Caco-2 (cell line): ENCODE measurements around the gene IL12RB2. TPM values are rescaled to one million over a fixed set of nuclear protein-coding genes. Genes with fewer than 3 reads are reported as not detected.

Source experiments
- BruUV-seq: library from RNA; stranded (reverse); fragments of 400-500 nt; replicated peaks from 2 replicates; lab custom pipeline; 2021; lab: Mats Ljungman, UMichigan
- CTCF ChIA-PET: fragments of 300-600 bp; sonication (Branson Sonifier 250); formaldehyde crosslinking; loops from one replicate; lab custom pipeline; 2022; ENCODE audit warnings: antibody characterized with exemption; lab: Charles Lee
- POLR2A ChIA-PET: fragments of 300-600 bp; sonication (Branson Sonifier 250); formaldehyde crosslinking; loops from one replicate; lab custom pipeline; 2022; ENCODE audit warnings: antibody characterized with exemption; lab: Charles Lee
- DNase-seq, 2 experiments: peaks; one replicate each; pipeline versions ENCODE4 v3.0.0 to v3.0.0-alpha.2; 2020 to 2022
- H3K27me3 ChIP-seq: replicated peaks from 2 replicates; pipeline ENCODE4 v1.6.0; 2011; ENCODE audit warnings: low read length; ENCODE audit not compliant: control insufficient read depth, insufficient read depth
- H3K36me3 ChIP-seq: 2 replicates; pipeline ENCODE4 v1.5.1; 2011; ENCODE audit warnings: low read length; ENCODE audit not compliant: control insufficient read depth, insufficient read depth
- H3K4me1 ChIP-seq: fragments of 250-450 bp; sonication (Bioruptor Pico); 2 replicates; pipeline ENCODE4 v1.5.1; 2020; ENCODE audit warnings: mild to moderate bottlenecking
- H3K4me3 ChIP-seq: 2 replicates; pipeline ENCODE4 v1.5.1; 2011; ENCODE audit warnings: low read depth, mild to moderate bottlenecking, control low read depth, low read length
- H3K9me3 ChIP-seq: fragments of 250-450 bp; sonication (Bioruptor Pico); 2 replicates; pipeline ENCODE4 v1.5.1; 2020; ENCODE audit warnings: mild to moderate bottlenecking, moderate library complexity
- H3K27ac Mint-ChIP-seq: one replicate; pipeline ENCODE4 v1.8.0; 2022; ENCODE audit warnings: mixed read lengths; ENCODE audit not compliant: unreplicated experiment
- H3K27me3 Mint-ChIP-seq: one replicate; pipeline ENCODE4 v1.8.0; 2022; ENCODE audit warnings: mixed read lengths; ENCODE audit not compliant: insufficient read depth, unreplicated experiment
- H3K36me3 Mint-ChIP-seq: one replicate; pipeline ENCODE4 v1.8.0; 2022; ENCODE audit warnings: mild to moderate bottlenecking, mixed read lengths; ENCODE audit not compliant: insufficient read depth, unreplicated experiment
- H3K4me1 Mint-ChIP-seq: one replicate; pipeline ENCODE4 v1.8.0; 2022; ENCODE audit warnings: low read depth, mixed read lengths; ENCODE audit not compliant: unreplicated experiment
- H3K4me3 Mint-ChIP-seq: one replicate; pipeline ENCODE4 v1.8.0; 2022; ENCODE audit warnings: mild to moderate bottlenecking, moderate library complexity, mixed read lengths; ENCODE audit not compliant: unreplicated experiment
- H3K9me3 Mint-ChIP-seq: one replicate; pipeline ENCODE4 v1.8.0; 2022; ENCODE audit warnings: mixed read lengths; ENCODE audit not compliant: unreplicated experiment
- CTCF ChIP-seq, 2 experiments: fragments of 200-600 bp in 1 of 2; IDR thresholded peaks; 1 replicate in 1 of 2; 2 replicates in 1 of 2; pipeline versions ENCODE4 v1.5.1 to v1.8.0; 2011 to 2022; ENCODE audit warnings: antibody characterized with exemption in 1 of 2, control low read depth in 1 of 2, inconsistent platforms in 1 of 2, low read depth in 1 of 2, low read length in 1 of 2, mild to moderate bottlenecking in 1 of 2, moderate library complexity in 1 of 2; ENCODE audit not compliant: insufficient read depth in 1 of 2, severe bottlenecking in 1 of 2, unreplicated experiment in 1 of 2
- intact Hi-C: fragments of 100-400 bp; cut with micrococcal nuclease; formaldehyde crosslinking; loops from one replicate; pipeline ENCODE4 v1.10.0; 2022; ENCODE audit not compliant: unreplicated experiment
- total RNA-seq: library from RNA; stranded (reverse); gene quantifications from 2 replicates; pipeline ENCODE4 v1.2.3, GENCODE V29; 2022

Gene IL12RB2
- total RNA-seq, 1 experiment from 2014 or later = 0.54 TPM

- Histone ChIP-seq H3K36me3 (no peaks in the 10 kb centered on the region), H3K27me3 (no peaks in the 10 kb centered on the region), H3K4me3 (no peak overlapping the region), H3K4me1 (peaks cover 15% of the 10 kb centered on the region), H3K9me3 (no peaks in the 10 kb centered on the region)
- Mint-ChIP-seq H3K36me3 (peaks cover 21% of the 10 kb centered on the region), H3K27me3 (no peaks in the 10 kb centered on the region), H3K4me3 (no peak overlapping the region), H3K4me1 (peaks cover 13% of the 10 kb centered on the region), H3K27ac (no peak overlapping the region), H3K9me3 (no peaks in the 10 kb centered on the region)
- CTCF ChIA-PET = no interaction called here
- BruUV-seq = no TSS peak
- no peak for DNase-seq
- intact Hi-C loops = no loop called here
- POLR2A ChIA-PET = no interaction called here
- no peak for TF ChIP-seq CTCF (IDR thresholded peaks at IDR 0.05; ENCODE audit: insufficient read depth in 1 of 2, low read depth in 1 of 2, low read length in 1 of 2, severe bottlenecking in 1 of 2, unreplicated experiment in 1 of 2)
These were observed 126.2 kb downstream of the IL12RB2 start for GRCh38 chr1:67433837-67434236.

- peaks cover 14% of the 10 kb centered on the region for H3K36me3 Mint-ChIP-seq
- no peak overlapping the region for H3K4me3 ChIP-seq
- no peaks in the 10 kb centered on the region for H3K36me3 ChIP-seq
- POLR2A ChIA-PET = no interaction called here
- H3K27me3 Mint-ChIP-seq = no peaks in the 10 kb centered on the region
- peaks cover 20% of the 10 kb centered on the region for H3K4me1 Mint-ChIP-seq
- H3K27me3 ChIP-seq = no peaks in the 10 kb centered on the region
- no peaks in the 10 kb centered on the region for H3K9me3 ChIP-seq
- intact Hi-C loops = no loop called here
- BruUV-seq = no TSS peak
- H3K9me3 Mint-ChIP-seq = no peaks in the 10 kb centered on the region
- CTCF ChIA-PET = no interaction called here
- DNase-seq = no peak
- H3K27ac Mint-ChIP-seq = no peak overlapping the region
- H3K4me3 Mint-ChIP-seq = no peak overlapping the region
- TF ChIP-seq CTCF (IDR thresholded peaks at IDR 0.05; ENCODE audit: insufficient read depth in 1 of 2, low read depth in 1 of 2, low read length in 1 of 2, severe bottlenecking in 1 of 2, unreplicated experiment in 1 of 2) = no peak
- H3K4me1 ChIP-seq = peaks cover 19% of the 10 kb centered on the region
These were observed 126.8 kb downstream of the IL12RB2 start for GRCh38 chr1:67434491-67434890.

DNA sequence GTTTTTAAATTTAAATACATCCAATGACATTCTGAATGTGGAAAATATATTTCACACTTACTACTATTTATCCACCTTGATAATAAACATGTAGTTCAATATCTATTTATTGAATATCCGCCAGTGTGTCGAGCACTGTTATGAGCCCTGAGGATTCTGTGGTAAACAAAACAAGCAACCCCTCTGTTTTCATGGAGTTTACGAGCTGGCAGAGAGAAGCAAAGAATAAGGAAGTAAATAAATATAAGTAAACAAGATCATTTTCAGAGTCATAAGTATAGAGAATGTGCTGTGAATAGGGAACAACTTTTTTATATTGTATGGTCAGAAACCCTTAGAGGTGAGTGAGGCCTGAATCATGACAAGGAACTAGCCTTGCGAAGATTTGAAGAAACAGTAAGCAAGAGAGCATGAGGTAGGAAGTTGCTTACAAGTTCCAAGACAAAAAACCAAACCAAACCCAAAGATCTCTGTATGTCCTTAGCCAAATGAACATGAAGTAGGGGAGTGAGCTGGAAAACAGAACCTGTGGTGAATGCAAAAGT is 128.9 kb downstream of the IL12RB2 start:
- CTCF ChIA-PET = no interaction called here
- POLR2A ChIA-PET = no interaction called here

More for the DNA sequence above, 128.9 kb downstream of the IL12RB2 start:
- Histone ChIP-seq H3K4me3 (no peak overlapping the region), H3K27me3 (no peaks in the 10 kb centered on the region), H3K4me1 (peaks cover 25% of the 10 kb centered on the region), H3K9me3 (no peaks in the 10 kb centered on the region), H3K36me3 (no peaks in the 10 kb centered on the region)
- H3K9me3 Mint-ChIP-seq = no peaks in the 10 kb centered on the region
- H3K27me3 Mint-ChIP-seq = no peaks in the 10 kb centered on the region
- intact Hi-C loops = no loop called here
- H3K36me3 Mint-ChIP-seq = no peaks in the 10 kb centered on the region
- no peak overlapping the region for H3K4me3 Mint-ChIP-seq
- H3K27ac Mint-ChIP-seq = no peak overlapping the region
- DNase-seq = no peak
- no TSS peak for BruUV-seq
- peaks cover 27% of the 10 kb centered on the region for H3K4me1 Mint-ChIP-seq
- no peak for TF ChIP-seq CTCF (IDR thresholded peaks at IDR 0.05; ENCODE audit: insufficient read depth in 1 of 2, low read depth in 1 of 2, low read length in 1 of 2, severe bottlenecking in 1 of 2, unreplicated experiment in 1 of 2)
